B cell (primary cell): Measurements from ENCODE around the gene SPPL2B. TPM values are rescaled to one million over a fixed set of nuclear protein-coding genes. Genes with fewer than 3 reads are reported as not detected.

Experiments
- ATAC-seq: fragments of 200-7000 bp; cut with Tn5 transposase; one replicate; pipeline ENCODE4 v1.10.0; 2021; ENCODE audit warnings: low read depth, mild to moderate bottlenecking, moderate number of reproducible peaks, moderate library complexity
- CTCF ChIA-PET: fragments of 350-600 bp; sonication (Branson Sonifier 250); formaldehyde crosslinking; loops from one replicate; lab custom pipeline; 2021; ENCODE audit warnings: antibody characterized with exemption, inconsistent platforms; lab: Charles Lee
- POLR2A ChIA-PET: fragments of 350-600 bp; sonication (Branson Sonifier 250); formaldehyde crosslinking; loops from one replicate; lab custom pipeline; 2021; ENCODE audit warnings: antibody characterized with exemption; lab: Charles Lee
- DNase-seq: peaks from one replicate; pipeline ENCODE4 v3.0.0; 2013
- H2AFZ ChIP-seq: 2 replicates; pipeline ENCODE4 v1.6.1; 2012; ENCODE audit warnings: mild to moderate bottlenecking, low read depth, low read length; ENCODE audit not compliant: insufficient read depth, poor library complexity, severe bottlenecking
- H3K27ac ChIP-seq, 2 donors: 1 replicate in 1 of 2; 2 replicates in 1 of 2; pipeline ENCODE4 v1.5.1; 2012 to 2013; ENCODE audit warnings: low read length in 2 of 2, mild to moderate bottlenecking in 2 of 2, moderate library complexity in 1 of 2
- H3K27me3 ChIP-seq, 4 experiments: fragments of 200-600 bp in 1 of 4; sonication (generic) in 1 of 4; replicated peaks in 1 of 4; 1 replicate in 2 of 4; 2 replicates in 2 of 4; pipeline versions ENCODE4 v1.6.1 to v1.7.0; 2013 to 2016; ENCODE audit warnings: low read length in 3 of 4, mild to moderate bottlenecking in 2 of 4, mixed read lengths in 1 of 4, moderate library complexity in 1 of 4; ENCODE audit not compliant: insufficient read depth in 4 of 4, control insufficient read depth in 3 of 4; ENCODE audit errors: control extremely low read depth in 1 of 4
- H3K36me3 ChIP-seq, 2 experiments: replicated peaks in 1 of 2; 1 replicate in 1 of 2; 2 replicates in 1 of 2; pipeline versions ENCODE4 v1.6.1 to v1.7.1; 2013; ENCODE audit warnings: low read length in 1 of 2; ENCODE audit not compliant: insufficient read depth in 2 of 2, control insufficient read depth in 1 of 2; ENCODE audit errors: control extremely low read depth in 1 of 2, extremely low read depth in 1 of 2
- H3K4me1 ChIP-seq, 2 donors: fragments of 200-600 bp in 1 of 2; sonication (generic) in 1 of 2; 1 replicate in 1 of 2; 2 replicates in 1 of 2; pipeline versions ENCODE4 v1.5.1 to v1.6.1; 2013 to 2017; ENCODE audit warnings: low read length in 2 of 2; ENCODE audit not compliant: control insufficient read depth in 2 of 2, insufficient read depth in 2 of 2
- H3K4me2 ChIP-seq: replicated peaks from 2 replicates; pipeline ENCODE3; 2012; ENCODE audit warnings: mild to moderate bottlenecking, low read depth, low read length; ENCODE audit not compliant: poor library complexity, severe bottlenecking
- H3K4me3 ChIP-seq, 5 experiments: fragments of 200-600 bp in 1 of 5; sonication (generic) in 1 of 5; 1 replicate in 3 of 5; 2 replicates in 2 of 5; pipeline versions ENCODE4 v1.5.1 to v1.7.0; 2011 to 2016; ENCODE audit warnings: low read length in 4 of 5, mild to moderate bottlenecking in 4 of 5, low read depth in 2 of 5, control low read depth in 1 of 5, moderate library complexity in 1 of 5; ENCODE audit not compliant: insufficient read depth in 1 of 5; ENCODE audit errors: control extremely low read depth in 1 of 5, extremely low read depth in 1 of 5
- H3K79me2 ChIP-seq: fragments of 200-600 bp; sonication (generic); one replicate; pipeline ENCODE4 v1.6.0; 2016; ENCODE audit warnings: low read length; ENCODE audit not compliant: control insufficient read depth, insufficient read depth
- H3K9ac ChIP-seq: fragments of 200-600 bp; sonication (generic); 2 replicates; pipeline ENCODE4 v1.6.1; 2017; ENCODE audit warnings: mild to moderate bottlenecking, low read length, moderate library complexity
- H3K9me3 ChIP-seq, 3 donors: one replicate each; pipeline versions ENCODE4 v1.6.1 to v1.7.1; 2013; ENCODE audit warnings: low read length in 2 of 3; ENCODE audit not compliant: control insufficient read depth in 2 of 3, insufficient read depth in 1 of 3; ENCODE audit errors: control extremely low read depth in 1 of 3
- H4K20me1 ChIP-seq: 2 replicates; pipeline ENCODE4 v1.6.0; 2012; ENCODE audit warnings: mild to moderate bottlenecking, low read length; ENCODE audit not compliant: insufficient read depth, control insufficient read depth, poor library complexity, severe bottlenecking
- H3K27ac Mint-ChIP-seq: one replicate; pipeline ENCODE4 v1.8.0; 2021; ENCODE audit warnings: mixed read lengths
- H3K27me3 Mint-ChIP-seq: one replicate; pipeline ENCODE4 v1.8.0; 2021; ENCODE audit warnings: mixed read lengths
- H3K4me1 Mint-ChIP-seq: one replicate; pipeline ENCODE4 v1.8.0; 2021; ENCODE audit warnings: mixed read lengths
- H3K4me3 Mint-ChIP-seq: one replicate; pipeline ENCODE4 v1.8.0; 2021; ENCODE audit warnings: mixed read lengths
- H3K9me3 Mint-ChIP-seq: one replicate; pipeline ENCODE4 v1.8.0; 2022; ENCODE audit warnings: mixed read lengths; ENCODE audit not compliant: insufficient read depth
- EZH2 ChIP-seq: IDR thresholded peaks from 2 replicates; pipeline ENCODE4 v1.6.1; 2012; ENCODE audit warnings: borderline replicate concordance, low read depth, mild to moderate bottlenecking, moderate library complexity, low read length; ENCODE audit not compliant: insufficient read depth, poor library complexity, severe bottlenecking
- WGBS: methylation state at CpG from one replicate; pipeline ENCODE4 v1.1.5; 2013; ENCODE audit warnings: missing lambda C conversion rate; ENCODE audit not compliant: insufficient coverage; 5-methylcytosine and 5-hydroxymethylcytosine counted together
- intact Hi-C: fragments of 100-400 bp; cut with micrococcal nuclease; formaldehyde crosslinking; loops from one replicate; pipeline ENCODE4 v1.10.0; 2022
- polyA plus RNA-seq: library from polyadenylated mRNA; depleted of rRNA; stranded (reverse); fragments of >200 nt; gene quantifications from 2 replicates; pipeline ENCODE4 v1.2.3, GENCODE V29; 2012
- total RNA-seq, 2 donors: library from RNA; stranded (reverse); fragments of 120-200 nt in 1 of 2; gene quantifications; 1 replicate in 1 of 2; 2 replicates in 1 of 2; pipeline versions ENCODE4 v1.2.3 to v1.2.4, GENCODE V29; 2013 to 2022
- TF ChIP-seq, protein P1 (sequence below): fragments of 200-600 bp; IDR thresholded peaks from one replicate; pipeline ENCODE4 v1.8.0; 2022; ENCODE audit warnings: antibody characterized with exemption, mild to moderate bottlenecking

SPPL2B gene
- total and polyA plus RNA-seq, 2 donors (not counting 1 experiment from before 2014, with no cell fraction given): 415 to 479 TPM

DNA sequence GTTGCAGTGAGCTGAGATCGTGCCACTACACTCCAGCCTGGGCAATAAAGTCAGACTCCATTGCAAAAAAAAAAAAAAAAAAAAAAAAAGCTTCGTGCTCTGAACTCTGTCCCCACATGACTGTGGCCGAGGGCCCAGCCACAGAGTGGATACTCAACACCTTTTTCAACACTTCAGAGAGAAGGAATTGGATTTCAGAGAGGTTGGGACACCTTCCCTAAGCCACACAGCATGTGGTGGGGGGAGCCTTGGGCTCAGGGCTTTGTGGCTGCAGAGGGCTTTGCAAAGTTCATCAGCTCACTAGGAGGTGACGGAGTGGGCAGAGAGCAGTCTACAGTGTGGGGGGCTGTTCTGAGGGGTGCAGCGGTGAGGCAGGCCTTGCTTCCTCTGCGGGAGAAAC is 9.6 kb upstream of the SPPL2B start:
- no peak for TF ChIP-seq EZH2
- TF ChIP-seq, protein P1, sequence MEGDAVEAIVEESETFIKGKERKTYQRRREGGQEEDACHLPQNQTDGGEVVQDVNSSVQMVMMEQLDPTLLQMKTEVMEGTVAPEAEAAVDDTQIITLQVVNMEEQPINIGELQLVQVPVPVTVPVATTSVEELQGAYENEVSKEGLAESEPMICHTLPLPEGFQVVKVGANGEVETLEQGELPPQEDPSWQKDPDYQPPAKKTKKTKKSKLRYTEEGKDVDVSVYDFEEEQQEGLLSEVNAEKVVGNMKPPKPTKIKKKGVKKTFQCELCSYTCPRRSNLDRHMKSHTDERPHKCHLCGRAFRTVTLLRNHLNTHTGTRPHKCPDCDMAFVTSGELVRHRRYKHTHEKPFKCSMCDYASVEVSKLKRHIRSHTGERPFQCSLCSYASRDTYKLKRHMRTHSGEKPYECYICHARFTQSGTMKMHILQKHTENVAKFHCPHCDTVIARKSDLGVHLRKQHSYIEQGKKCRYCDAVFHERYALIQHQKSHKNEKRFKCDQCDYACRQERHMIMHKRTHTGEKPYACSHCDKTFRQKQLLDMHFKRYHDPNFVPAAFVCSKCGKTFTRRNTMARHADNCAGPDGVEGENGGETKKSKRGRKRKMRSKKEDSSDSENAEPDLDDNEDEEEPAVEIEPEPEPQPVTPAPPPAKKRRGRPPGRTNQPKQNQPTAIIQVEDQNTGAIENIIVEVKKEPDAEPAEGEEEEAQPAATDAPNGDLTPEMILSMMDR: no peak
- Histone ChIP-seq H3K9ac (peak overlapping the region; percentile 46), H3K9me3 (peaks cover 3 to 14% (median 8%) of the 10 kb centered on the region in 3 donors), H3K36me3 (peaks cover 0 to 28% of the 10 kb centered on the region in 2 experiments), H4K20me1 (no peaks in the 10 kb centered on the region), H3K4me3 (peak overlapping the region in 1 of 5 experiments; percentile 10), H3K79me2 (peaks cover 22% of the 10 kb centered on the region), H3K27ac (peak overlapping the region; percentile 68 to 71), H3K4me2 (peak overlapping the region; percentile 69), H3K27me3 (no peaks in the 10 kb centered on the region), H3K4me1 (peaks cover 37 to 52% of the 10 kb centered on the region in 2 donors), H2AFZ (peak overlapping the region; percentile 53)
- intact Hi-C loops: loop anchor here (5.0 to 10.0 kb wide), 2 partner anchors 42 to 164 kb away; partner anchors contain the start of gene AP3D1
- peak overlapping the region; percentile 44 for H3K4me3 Mint-ChIP-seq
- H3K9me3 Mint-ChIP-seq: peaks cover 3% of the 10 kb centered on the region
- H3K27ac Mint-ChIP-seq: peak overlapping the region; percentile 85
- H3K4me1 Mint-ChIP-seq: peaks cover 50% of the 10 kb centered on the region
- no peaks in the 10 kb centered on the region for H3K27me3 Mint-ChIP-seq
- ChIA-PET CTCF (interaction anchor here (0.8 to 2.0 kb wide), 9 partner anchors 8 to 167 kb away, joined by 3 to 10 read pairs (median 4); no protein-coding TSS in a partner anchor), POLR2A (interaction anchor here (0.6 to 5.0 kb wide), 14 partner anchors 8 to 455 kb away, joined by 3 to 25 read pairs (median 5); partner anchors contain the start of genes LSM7, PLEKHJ1 and SPPL2B)
- ATAC-seq (no peak), DNase-seq (no peak)
- whole genome bisulfite sequencing: 13% methylated on average over 3 of the region's 6 CpGs

DNA sequence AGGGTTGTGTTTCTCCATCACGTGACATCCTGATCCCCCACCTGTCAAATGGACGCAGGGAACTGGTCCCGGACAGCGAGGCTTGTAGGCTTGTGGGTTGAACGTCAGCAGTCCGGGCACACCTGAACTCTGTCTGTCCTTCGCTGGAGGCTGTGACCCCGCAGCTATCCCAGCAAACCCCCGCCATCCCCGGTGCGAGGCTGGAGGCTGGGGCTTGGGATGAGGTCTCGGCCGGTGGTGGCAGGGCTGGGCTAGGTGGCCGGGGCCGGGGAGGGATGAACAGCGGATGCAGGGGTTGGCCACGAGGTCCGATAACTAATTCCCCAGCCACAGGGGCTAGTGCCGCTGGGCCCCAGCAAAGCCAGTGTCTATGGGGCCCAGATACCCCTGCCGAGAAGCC is 8.9 kb upstream of the SPPL2B start:
- Histone ChIP-seq H3K9ac (no peak overlapping the region), H3K27ac (peak overlapping the region in 1 of 2 donors; percentile 71), H3K27me3 (no peaks in the 10 kb centered on the region), H3K79me2 (peaks cover 28% of the 10 kb centered on the region), H2AFZ (peak overlapping the region; percentile 53), H3K36me3 (peaks cover 0 to 34% of the 10 kb centered on the region in 2 experiments), H4K20me1 (no peaks in the 10 kb centered on the region), H3K4me3 (no peak overlapping the region), H3K4me2 (peak overlapping the region; percentile 69), H3K4me1 (peaks cover 44 to 58% of the 10 kb centered on the region in 2 donors), H3K9me3 (peaks cover 3 to 13% (median 8%) of the 10 kb centered on the region in 3 donors)
- TF ChIP-seq EZH2: no peak
- TF ChIP-seq, protein P1: no peak
- H3K27ac Mint-ChIP-seq: no peak overlapping the region
- no peak overlapping the region for H3K4me3 Mint-ChIP-seq
- DNase-seq: no peak
- ChIA-PET POLR2A (interaction anchor here (1.3 to 5.0 kb wide), 4 partner anchors 7 to 84 kb away, joined by 5 to 25 read pairs (median 16); partner anchors contain the start of genes LSM7, PLEKHJ1 and SPPL2B), CTCF (interaction anchor here (1.0 to 2.0 kb wide), 3 partner anchors 24 to 72 kb away, joined by 3 to 10 read pairs (median 4); no protein-coding TSS in a partner anchor)
- H3K27me3 Mint-ChIP-seq: no peaks in the 10 kb centered on the region
- no peak for ATAC-seq
- intact Hi-C loops: loop anchor here (5.0 to 10.0 kb wide), 2 partner anchors 42 to 165 kb away; partner anchors contain the start of gene AP3D1
- 86% methylated on average over 20 of the region's 20 CpGs for WGBS
- peaks cover 3% of the 10 kb centered on the region for H3K9me3 Mint-ChIP-seq
- peaks cover 54% of the 10 kb centered on the region for H3K4me1 Mint-ChIP-seq
